Neural progenitor cell (in vitro differentiated cells): ENCODE measurements around the gene SEMA5B. TPM values are rescaled to one million over a fixed set of nuclear protein-coding genes. Genes with fewer than 3 reads are reported as not detected.

ENCODE experiments used
- DNase-seq: peaks from one replicate; pipeline ENCODE4 v3.0.0-alpha.2; 2016; ENCODE audit warnings: low spot score
- H2AFZ ChIP-seq: fragments of 200-600 bp; sonication (generic); replicated peaks from 2 replicates; pipeline ENCODE4 v1.6.1; 2016; ENCODE audit warnings: antibody characterized with exemption
- H3F3A ChIP-seq: fragments of 200-600 bp; sonication (generic); 2 replicates; pipeline ENCODE4 v1.6.1; 2016; ENCODE audit warnings: antibody characterized with exemption, low read depth
- H3K27ac ChIP-seq: fragments of 200-600 bp; sonication (generic); 2 replicates; pipeline ENCODE4 v1.5.1; 2016; ENCODE audit warnings: mild to moderate bottlenecking
- H3K27me3 ChIP-seq: fragments of 200-600 bp; sonication (generic); 2 replicates; pipeline ENCODE4 v1.6.1; 2016; ENCODE audit warnings: mild to moderate bottlenecking, moderate library complexity
- H3K36me3 ChIP-seq: fragments of 200-600 bp; sonication (generic); 2 replicates; pipeline ENCODE4 v1.5.1; 2016
- H3K4me1 ChIP-seq: fragments of 200-600 bp; sonication (generic); 2 replicates; pipeline ENCODE4 v1.6.1; 2016; ENCODE audit warnings: mixed run types
- H3K4me2 ChIP-seq: fragments of 200-600 bp; sonication (generic); 2 replicates; pipeline ENCODE4 v1.6.1; 2016
- H3K4me3 ChIP-seq: fragments of 200-600 bp; sonication (generic); 2 replicates; pipeline ENCODE4 v1.5.1; 2016
- H3K79me2 ChIP-seq: fragments of 200-600 bp; sonication (generic); 2 replicates; pipeline ENCODE4 v1.6.1; 2016; ENCODE audit warnings: low read depth
- H3K9ac ChIP-seq: fragments of 200-600 bp; sonication (generic); 2 replicates; pipeline ENCODE4 v1.6.1; 2016
- H3K9me3 ChIP-seq: fragments of 200-600 bp; sonication (generic); 2 replicates; pipeline ENCODE4 v1.5.1; 2016; ENCODE audit warnings: low read depth
- H4K20me1 ChIP-seq: fragments of 200-600 bp; sonication (generic); 2 replicates; pipeline ENCODE4 v1.6.1; 2016; ENCODE audit warnings: low read depth
- H3K27ac Mint-ChIP-seq: 3 replicates; pipeline ENCODE4 v1.8.0; 2021; ENCODE audit warnings: mixed read lengths
- H3K27me3 Mint-ChIP-seq: 2 replicates; pipeline ENCODE4 v1.8.0; 2022; ENCODE audit warnings: low read depth, mild to moderate bottlenecking, inconsistent platforms, moderate library complexity, mixed read lengths; ENCODE audit not compliant: insufficient read depth
- H3K36me3 Mint-ChIP-seq: 3 replicates; pipeline ENCODE4 v1.8.0; 2021; ENCODE audit warnings: mixed read lengths
- H3K4me1 Mint-ChIP-seq: 3 replicates; pipeline ENCODE4 v1.8.0; 2021; ENCODE audit warnings: mixed read lengths
- H3K4me3 Mint-ChIP-seq: 3 replicates; pipeline ENCODE4 v1.8.0; 2021; ENCODE audit warnings: mild to moderate bottlenecking, moderate library complexity, mixed read lengths
- H3K9me3 Mint-ChIP-seq: 3 replicates; pipeline ENCODE4 v1.8.0; 2020; ENCODE audit warnings: mixed read lengths
- CTCF ChIP-seq: fragments of 200-600 bp; sonication (generic); IDR thresholded peaks from 2 replicates; pipeline ENCODE4 v1.5.1; 2017; ENCODE audit warnings: antibody characterized with exemption, mild to moderate bottlenecking
- EZH2 ChIP-seq: fragments of 200-600 bp; sonication (generic); IDR thresholded peaks from 2 replicates; pipeline ENCODE4 v1.6.1; 2017; ENCODE audit warnings: antibody characterized with exemption, mild to moderate bottlenecking, moderate library complexity
- EZH2phosphoT487 ChIP-seq: fragments of 200-600 bp; sonication (generic); IDR thresholded peaks from 2 replicates; pipeline ENCODE4 v1.6.1; 2017; ENCODE audit warnings: antibody characterized with exemption
- total RNA-seq: library from RNA; depleted of rRNA; stranded (reverse); fragments of >200 nt; gene quantifications from 2 replicates; pipeline ENCODE4 v1.2.3, GENCODE V29; 2015; ENCODE audit warnings: low replicate concordance

SEMA5B gene
- total RNA-seq, 1 donor from 2014 or later: 10.1 TPM

DNA sequence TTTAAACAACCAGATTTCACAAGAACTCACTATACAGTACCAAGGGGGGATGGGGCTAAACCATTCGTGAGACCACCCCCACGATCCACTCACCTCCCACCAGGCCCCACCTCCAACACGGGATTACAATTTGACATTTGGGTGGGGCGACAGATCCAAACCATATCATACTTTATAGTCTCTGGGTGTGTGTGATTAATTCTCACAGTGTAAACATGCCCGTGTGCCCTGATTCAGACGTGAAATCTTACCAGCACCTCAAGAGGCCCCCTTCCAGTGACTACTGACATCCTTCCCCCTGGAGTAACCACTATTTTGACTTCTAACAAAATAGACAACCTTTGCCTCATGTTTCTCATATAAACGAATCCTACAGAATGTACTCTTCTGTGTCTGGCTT is 34.3 kb upstream of the SEMA5B start:
- Histone ChIP-seq H3K27me3 (peaks cover 21% of the 10 kb centered on the region), H3K4me2 (no peak overlapping the region), H3K4me3 (no peak overlapping the region), H4K20me1 (no peaks in the 10 kb centered on the region), H3K36me3 (no peaks in the 10 kb centered on the region), H3K4me1 (no peaks in the 10 kb centered on the region), H3K79me2 (no peaks in the 10 kb centered on the region), H3F3A (peaks cover 4% of the 10 kb centered on the region), H3K9me3 (no peaks in the 10 kb centered on the region), H3K27ac (no peak overlapping the region), H3K9ac (no peak overlapping the region), H2AFZ (no peak overlapping the region)
- H3K27me3 Mint-ChIP-seq: no peaks in the 10 kb centered on the region
- no peak overlapping the region for H3K4me3 Mint-ChIP-seq
- peaks cover 6% of the 10 kb centered on the region for H3K4me1 Mint-ChIP-seq
- no peak overlapping the region for H3K27ac Mint-ChIP-seq
- TF ChIP-seq EZH2 (no peak), EZH2phosphoT487 (no peak), CTCF (no peak)
- H3K36me3 Mint-ChIP-seq: no peaks in the 10 kb centered on the region
- DNase-seq: no peak
- H3K9me3 Mint-ChIP-seq: no peaks in the 10 kb centered on the region

GRCh38 chr3:123060054-123060453 is 32.5 kb upstream of the SEMA5B start:
- no peaks in the 10 kb centered on the region for H3K9me3 Mint-ChIP-seq
- Histone ChIP-seq H3K79me2 (no peaks in the 10 kb centered on the region), H3K9ac (no peak overlapping the region), H2AFZ (no peak overlapping the region), H3K9me3 (no peaks in the 10 kb centered on the region), H3K4me1 (peaks cover 4% of the 10 kb centered on the region), H3F3A (no peaks in the 10 kb centered on the region), H3K27ac (no peak overlapping the region), H3K36me3 (no peaks in the 10 kb centered on the region), H4K20me1 (no peaks in the 10 kb centered on the region), H3K4me3 (no peak overlapping the region), H3K4me2 (no peak overlapping the region), H3K27me3 (peaks cover 6% of the 10 kb centered on the region)
- no peaks in the 10 kb centered on the region for H3K27me3 Mint-ChIP-seq
- no peaks in the 10 kb centered on the region for H3K36me3 Mint-ChIP-seq
- no peak for DNase-seq
- no peak overlapping the region for H3K27ac Mint-ChIP-seq
- H3K4me1 Mint-ChIP-seq: no peaks in the 10 kb centered on the region
- TF ChIP-seq EZH2 (no peak), EZH2phosphoT487 (no peak)
- H3K4me3 Mint-ChIP-seq: no peak overlapping the region

DNA sequence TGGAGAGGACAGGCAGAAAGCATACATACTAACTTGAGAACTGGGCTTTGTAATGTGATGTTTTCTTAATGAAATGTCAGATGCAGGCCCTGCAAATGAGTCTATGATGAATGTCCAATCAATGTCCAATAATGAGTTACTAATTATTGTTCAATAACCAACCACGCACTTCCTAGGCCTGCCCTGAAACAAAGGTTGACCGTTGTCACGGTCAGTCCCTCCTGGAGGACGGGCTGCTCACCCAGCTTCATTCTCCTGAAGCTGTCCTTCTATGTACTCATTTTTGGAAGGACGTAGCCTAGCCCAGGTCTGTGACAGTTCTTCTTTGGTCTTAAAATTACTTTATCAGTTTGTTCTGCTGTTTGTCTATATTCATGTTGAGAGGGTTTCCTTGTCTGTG is 30.9 kb upstream of the SEMA5B start:
- DNase-seq: no peak
- no peak overlapping the region for H3K9ac ChIP-seq
- no peaks in the 10 kb centered on the region for H3K79me2 ChIP-seq
- Mint-ChIP-seq H3K4me3 (no peak overlapping the region), H3K27me3 (no peaks in the 10 kb centered on the region), H3K9me3 (no peaks in the 10 kb centered on the region), H3K4me1 (no peaks in the 10 kb centered on the region), H3K36me3 (no peaks in the 10 kb centered on the region), H3K27ac (no peak overlapping the region)
- H3K4me3 ChIP-seq: no peak overlapping the region
- no peaks in the 10 kb centered on the region for H3K36me3 ChIP-seq
- H3F3A ChIP-seq: no peaks in the 10 kb centered on the region
- H4K20me1 ChIP-seq: no peaks in the 10 kb centered on the region
- peaks cover 8% of the 10 kb centered on the region for H3K4me1 ChIP-seq
- H3K27me3 ChIP-seq: peaks cover 6% of the 10 kb centered on the region
- H3K27ac ChIP-seq: no peak overlapping the region
- no peak overlapping the region for H3K4me2 ChIP-seq
- H2AFZ ChIP-seq: no peak overlapping the region
- TF ChIP-seq EZH2 (no peak), EZH2phosphoT487 (no peak), CTCF (no peak)
- no peaks in the 10 kb centered on the region for H3K9me3 ChIP-seq

- no peak overlapping the region for H3K27ac Mint-ChIP-seq
Observed at GRCh38 chr3:123055352-123055751, 27.8 kb upstream of the SEMA5B start.

More at GRCh38 chr3:123055352-123055751, 27.8 kb upstream of the SEMA5B start:
- no peaks in the 10 kb centered on the region for H3K36me3 Mint-ChIP-seq
- no peaks in the 10 kb centered on the region for H3K9me3 ChIP-seq
- no peaks in the 10 kb centered on the region for H3K36me3 ChIP-seq
- no peaks in the 10 kb centered on the region for H4K20me1 ChIP-seq
- H2AFZ ChIP-seq: no peak overlapping the region
- no peak for DNase-seq
- no peak overlapping the region for H3K4me2 ChIP-seq
- TF ChIP-seq EZH2 (no peak), CTCF (no peak), EZH2phosphoT487 (no peak)
- peaks cover 10% of the 10 kb centered on the region for H3K27me3 Mint-ChIP-seq
- peaks cover 4% of the 10 kb centered on the region for H3K27me3 ChIP-seq
- no peak overlapping the region for H3K4me3 ChIP-seq
- peaks cover 8% of the 10 kb centered on the region for H3K4me1 ChIP-seq
- H3K79me2 ChIP-seq: no peaks in the 10 kb centered on the region
- H3K9me3 Mint-ChIP-seq: no peaks in the 10 kb centered on the region
- H3K27ac ChIP-seq: no peak overlapping the region
- no peaks in the 10 kb centered on the region for H3F3A ChIP-seq
- no peak overlapping the region for H3K4me3 Mint-ChIP-seq
- H3K4me1 Mint-ChIP-seq: no peaks in the 10 kb centered on the region
- H3K9ac ChIP-seq: no peak overlapping the region
